Activated CD4-positive, CD25-positive, alpha-beta regulatory T cell treated with anti-CD3 and anti-CD28 coated beads, Interleukin-2, amount 50 U/mL, for 72 hours (primary cell): ENCODE results near the gene TOP2A.

Experiments
- DNase-seq: peaks from one replicate; pipeline ENCODE4 v3.0.0; 2021

The TOP2A gene

GRCh38 chr17:40417609-40418427, at the start of gene TOP2A:
Gene TOP2A (minus strand): TSS chr17:40417896. CDS start chr17:40417791, 105 bp downstream.
- DNase-seq: peak; percentile 95

- no peak for DNase-seq
Observed at GRCh38 chr17:40467281-40467867, 49.7 kb upstream of the TOP2A start.

- no peak for DNase-seq
Observed at GRCh38 chr17:40466298-40466971, 48.7 kb upstream of the TOP2A start.

- DNase-seq: no peak
Observed at GRCh38 chr17:40464392-40464855, 46.7 kb upstream of the TOP2A start.

- no peak for DNase-seq
Observed at GRCh38 chr17:40463122-40463550, 45.4 kb upstream of the TOP2A start.

GRCh38 chr17:40462343-40463121, 44.8 kb upstream of the TOP2A start:
- DNase-seq: no peak

GRCh38 chr17:40461732-40462342, 44.1 kb upstream of the TOP2A start:
- no peak for DNase-seq

GRCh38 chr17:40460968-40461731, 43.5 kb upstream of the TOP2A start:
- DNase-seq: no peak

- DNase-seq: no peak
Observed at GRCh38 chr17:40460604-40460967, 42.9 kb upstream of the TOP2A start.

- no peak for DNase-seq
Observed at GRCh38 chr17:40459636-40460603, 42.2 kb upstream of the TOP2A start.

GRCh38 chr17:40458851-40459482, 41.3 kb upstream of the TOP2A start:
- DNase-seq: no peak

- no peak for DNase-seq
Observed at GRCh38 chr17:40457964-40458791, 40.5 kb upstream of the TOP2A start.

- no peak for DNase-seq
Observed at GRCh38 chr17:40457369-40457768, 39.7 kb upstream of the TOP2A start.

- no peak for DNase-seq
Observed at GRCh38 chr17:40456396-40456951, 38.8 kb upstream of the TOP2A start.

- no peak for DNase-seq
Observed at GRCh38 chr17:40454613-40454995, 36.9 kb upstream of the TOP2A start.

GRCh38 chr17:40453881-40454612, 36.4 kb upstream of the TOP2A start:
- no peak for DNase-seq

- DNase-seq: no peak
Observed at GRCh38 chr17:40452921-40453378, 35.3 kb upstream of the TOP2A start.

- DNase-seq: no peak
Observed at GRCh38 chr17:40452216-40452787, 34.6 kb upstream of the TOP2A start.
